Measurements from ENCODE around the gene DNAJC5.

DNA sequence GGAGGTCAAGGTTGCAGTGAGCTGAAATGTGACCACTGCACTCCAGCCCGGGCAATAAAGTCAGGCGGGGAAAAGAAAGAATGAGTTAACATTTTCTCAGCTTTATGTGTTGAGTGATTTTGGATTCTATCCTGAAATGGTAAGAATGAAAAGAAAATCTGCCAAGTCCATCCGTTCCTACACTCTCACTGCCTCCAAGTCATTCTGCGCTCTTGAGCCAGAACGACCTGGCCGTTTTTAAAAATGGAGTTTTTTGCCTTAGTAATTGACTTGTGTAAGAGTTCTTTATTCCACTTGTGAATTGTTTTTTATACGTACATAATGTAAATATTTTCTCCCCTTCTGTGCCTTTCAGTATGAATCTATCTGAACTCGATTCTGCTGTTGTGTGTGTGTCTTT lies 28.7 kb downstream of the DNAJC5 start:
- TF ChIP-seq, protein P1, sequence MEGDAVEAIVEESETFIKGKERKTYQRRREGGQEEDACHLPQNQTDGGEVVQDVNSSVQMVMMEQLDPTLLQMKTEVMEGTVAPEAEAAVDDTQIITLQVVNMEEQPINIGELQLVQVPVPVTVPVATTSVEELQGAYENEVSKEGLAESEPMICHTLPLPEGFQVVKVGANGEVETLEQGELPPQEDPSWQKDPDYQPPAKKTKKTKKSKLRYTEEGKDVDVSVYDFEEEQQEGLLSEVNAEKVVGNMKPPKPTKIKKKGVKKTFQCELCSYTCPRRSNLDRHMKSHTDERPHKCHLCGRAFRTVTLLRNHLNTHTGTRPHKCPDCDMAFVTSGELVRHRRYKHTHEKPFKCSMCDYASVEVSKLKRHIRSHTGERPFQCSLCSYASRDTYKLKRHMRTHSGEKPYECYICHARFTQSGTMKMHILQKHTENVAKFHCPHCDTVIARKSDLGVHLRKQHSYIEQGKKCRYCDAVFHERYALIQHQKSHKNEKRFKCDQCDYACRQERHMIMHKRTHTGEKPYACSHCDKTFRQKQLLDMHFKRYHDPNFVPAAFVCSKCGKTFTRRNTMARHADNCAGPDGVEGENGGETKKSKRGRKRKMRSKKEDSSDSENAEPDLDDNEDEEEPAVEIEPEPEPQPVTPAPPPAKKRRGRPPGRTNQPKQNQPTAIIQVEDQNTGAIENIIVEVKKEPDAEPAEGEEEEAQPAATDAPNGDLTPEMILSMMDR (conservative IDR thresholded peaks at IDR 0.05; ENCODE audit: low read depth, low read length) = no peak
- TF ChIP-seq EZH2 (IDR thresholded peaks at IDR 0.05; ENCODE audit: borderline replicate concordance, low read depth, low read length, poor library complexity, severe bottlenecking) = no peak

Measured in A673 (cell line).